HepG2 (cell line): ENCODE measurements around the gene NPHP1. TPM values are rescaled to one million over a fixed set of nuclear protein-coding genes. Genes with fewer than 3 reads are reported as not detected.

Source experiments
- ATAC-seq: fragments of 200-7000 bp; cut with Tn5 transposase; 3 replicates; pipeline ENCODE4 v1.9.1; 2020; ENCODE audit warnings: mild to moderate bottlenecking, moderate library complexity
- BruUV-seq: library from RNA; stranded (reverse); fragments of 400-500 nt; replicated peaks from 2 replicates; lab custom pipeline; 2021; lab: Mats Ljungman, UMichigan
- CTCF ChIA-PET: fragments of 300-600 bp; formaldehyde crosslinking; extraction: SDS; loops from one replicate; lab custom pipeline; 2021; ENCODE audit warnings: low total read pairs, inconsistent platforms, low intra/inter-chr PET ratio; lab: Yijun Ruan, JAX
- POLR2A ChIA-PET: fragments of 350-600 bp; sonication (Branson Sonifier 250); formaldehyde crosslinking; loops from one replicate; lab custom pipeline; 2020; ENCODE audit warnings: antibody characterized with exemption, inconsistent platforms; lab: Yijun Ruan, JAX
- DNase-seq: peaks from one replicate; pipeline ENCODE4 v3.0.0-alpha.2; 2015; ENCODE audit warnings: low spot score
- FAIRE-seq: peaks from 3 replicates; lab custom pipeline; 2011; peaks lifted over from hg19 to GRCh38; lab: Jason Lieb, UNC
- H2AFZ ChIP-seq: one replicate; pipeline ENCODE4 v1.6.1; 2011; ENCODE audit warnings: low read length, inconsistent platforms
- H3K27ac ChIP-seq: fragments of 300-600 bp; 3 replicates; pipeline ENCODE4 v1.8.0; 2011; ENCODE audit warnings: mixed run types, mild to moderate bottlenecking, mixed read lengths, low read length, inconsistent platforms; ENCODE audit not compliant: insufficient read depth; ENCODE audit errors: extremely low read length
- H3K27me3 ChIP-seq, 2 experiments: fragments of 200-600 bp in 1 of 2; 2 replicates in 1 of 2; 3 replicates in 1 of 2; pipeline versions ENCODE4 v1.6.0 to v1.8.0; 2011; ENCODE audit warnings: low read length in 2 of 2, mild to moderate bottlenecking in 2 of 2, moderate library complexity in 2 of 2, inconsistent platforms in 1 of 2; ENCODE audit not compliant: insufficient read depth in 2 of 2, control insufficient read depth in 1 of 2
- H3K36me3 ChIP-seq, 2 experiments: fragments of 200-600 bp in 1 of 2; replicated peaks in 1 of 2; 2 replicates in 1 of 2; 3 replicates in 1 of 2; pipeline versions ENCODE4 v1.5.1 to v1.8.0; 2011; ENCODE audit warnings: low read length in 2 of 2, inconsistent platforms in 1 of 2; ENCODE audit not compliant: insufficient read depth in 2 of 2, control insufficient read depth in 1 of 2
- H3K4me1 ChIP-seq: 2 replicates; pipeline ENCODE4 v1.5.1; 2012; ENCODE audit warnings: low read length, inconsistent platforms; ENCODE audit not compliant: insufficient read depth
- H3K4me2 ChIP-seq: 2 replicates; pipeline ENCODE4 v1.6.0; 2011; ENCODE audit warnings: low read depth, low read length, inconsistent platforms
- H3K4me3 ChIP-seq, 3 experiments: fragments of 200-600 bp in 1 of 3; sonication (generic), shearing (Covaris generic) in 1 of 3; replicated peaks in 1 of 3; 2 replicates each; pipeline ENCODE4 v1.5.1; 2011 to 2016; ENCODE audit warnings: low read length in 3 of 3, inconsistent platforms in 2 of 3, low read depth in 2 of 3, mild to moderate bottlenecking in 2 of 3, control low read depth in 1 of 3, mixed read lengths in 1 of 3; ENCODE audit not compliant: insufficient read depth in 1 of 3
- H3K79me2 ChIP-seq: one replicate; pipeline ENCODE4 v1.6.1; 2011; ENCODE audit warnings: low read length, inconsistent platforms; ENCODE audit not compliant: insufficient read depth
- H3K9ac ChIP-seq: 2 replicates; pipeline ENCODE4 v1.6.0; 2011; ENCODE audit warnings: mild to moderate bottlenecking, low read depth, low read length, inconsistent platforms; ENCODE audit not compliant: insufficient read depth
- H3K9me3 ChIP-seq: 2 replicates; pipeline ENCODE4 v1.5.1; 2012; ENCODE audit warnings: mild to moderate bottlenecking, low read length
- H4K20me1 ChIP-seq: 2 replicates; pipeline ENCODE4 v1.6.0; 2011; ENCODE audit warnings: inconsistent platforms, mild to moderate bottlenecking, low read length, moderate library complexity; ENCODE audit not compliant: insufficient read depth
- GFI1 ChIP-seq: sonication (generic); formaldehyde crosslinking; IDR thresholded peaks from 2 replicates; pipeline ENCODE4 v1.5.0; 2020; ENCODE audit warnings: missing genetic modification reagents, mild to moderate bottlenecking, borderline replicate concordance
- GZF1 ChIP-seq: sonication (generic); formaldehyde crosslinking; IDR thresholded peaks from 2 replicates; pipeline ENCODE4 v1.5.1; 2020; ENCODE audit warnings: mild to moderate bottlenecking, missing genetic modification reagents
- KLF15 ChIP-seq: sonication (generic); formaldehyde crosslinking; IDR thresholded peaks from 2 replicates; pipeline ENCODE4 v1.8.1; 2023; ENCODE audit warnings: borderline replicate concordance, mild to moderate bottlenecking, inconsistent platforms, missing genetic modification reagents, mixed read lengths
- NFE2 ChIP-seq: sonication (generic); formaldehyde crosslinking; IDR thresholded peaks from 2 replicates; pipeline ENCODE4 v1.4.0; 2020; ENCODE audit warnings: missing genetic modification reagents
- SALL1 ChIP-seq: sonication (generic); formaldehyde crosslinking; IDR thresholded peaks from 2 replicates; pipeline ENCODE4 v1.8.0; 2022; ENCODE audit warnings: mild to moderate bottlenecking, missing genetic modification reagents
- SPEN ChIP-seq: sonication (generic); formaldehyde crosslinking; IDR thresholded peaks from 2 replicates; pipeline ENCODE4 v1.5.1; 2020; ENCODE audit warnings: low read depth, mild to moderate bottlenecking, missing genetic modification reagents
- U2AF2 ChIP-seq: fragments of 200-400 bp; formaldehyde crosslinking; IDR thresholded peaks from 2 replicates; pipeline ENCODE4 v1.6.1; 2017; ENCODE audit warnings: low read depth, mild to moderate bottlenecking, low read length
- ZFP1 ChIP-seq: IDR thresholded peaks from 2 replicates; pipeline ENCODE4 v1.6.1; 2016
- ZFP82 ChIP-seq: sonication (generic); formaldehyde crosslinking; IDR thresholded peaks from 2 replicates; pipeline ENCODE4 v1.5.1; 2020; ENCODE audit warnings: mild to moderate bottlenecking, missing genetic modification reagents, borderline replicate concordance
- ZNF644 ChIP-seq: IDR thresholded peaks from 2 replicates; pipeline ENCODE4 v1.6.1; 2016; ENCODE audit warnings: low read depth
- ZNF772 ChIP-seq: sonication (generic); formaldehyde crosslinking; IDR thresholded peaks from 2 replicates; pipeline ENCODE4 v1.5.0; 2020; ENCODE audit warnings: mild to moderate bottlenecking, missing genetic modification reagents
- WGBS: methylation state at CpG from one replicate; pipeline ENCODE4 v1.1.6; 2017; ENCODE audit warnings: low lambda C conversion rate; 5-methylcytosine and 5-hydroxymethylcytosine counted together
- in situ Hi-C: cut with HindIII; loops from 2 replicates; pipeline ENCODE4 v1.10.0; 2017; ENCODE audit warnings: low pct_unique_long_range_greater_than_20kb; ENCODE audit not compliant: extremely low pct_ligation_motif_present
- intact Hi-C: fragments of 100-400 bp; cut with micrococcal nuclease; formaldehyde crosslinking; loops from one replicate; pipeline ENCODE4 v1.10.0; 2022; ENCODE audit not compliant: unreplicated experiment
- polyA plus RNA-seq, 8 experiments: library from polyadenylated mRNA; depleted of rRNA in 3 of 8; stranded (reverse) in 7 of 8; unstranded in 1 of 8; fragments of >200 nt; fragmentation: Illumina TruSeq in 4 of 8; extraction: Trizol in 4 of 8; gene quantifications; 2 replicates each; pipeline versions ENCODE4 v1.2.1 to v1.2.3, GENCODE V29; 2011 to 2016; ENCODE audit warnings: low read depth in 4 of 8, missing spikeins in 1 of 8, mixed read lengths in 1 of 8; ENCODE audit not compliant: insufficient read depth in 1 of 8
- total RNA-seq, 5 experiments: library from RNA; depleted of rRNA; stranded (reverse); fragments of >200 nt; fragmentation: Illumina TruSeq; extraction: Trizol; gene quantifications; 2 replicates each; pipeline ENCODE4 v1.2.3, GENCODE V29; 2016; ENCODE audit warnings: low read depth in 1 of 5
- TF ChIP-seq, protein P1 (sequence below): sonication (generic); formaldehyde crosslinking; conservative IDR thresholded peaks from 2 replicates; pipeline ENCODE4 v1.8.1; 2023; ENCODE audit warnings: missing genetic modification reagents
- TF ChIP-seq, protein P2 (sequence below): sonication (generic); formaldehyde crosslinking; IDR thresholded peaks from 2 replicates; pipeline ENCODE4 v1.4.0; 2020; ENCODE audit warnings: missing genetic modification reagents, borderline replicate concordance
- TF ChIP-seq, protein P3 (sequence below): sonication (generic); formaldehyde crosslinking; conservative IDR thresholded peaks from 2 replicates; pipeline ENCODE4 v1.4.0; 2020; ENCODE audit warnings: missing genetic modification reagents

The NPHP1 gene
- total and polyA plus RNA-seq, 2 of the 13 experiments (the other 11 are each of a cell fraction or from before 2014, with no cell fraction given): 2.7 to 4.8 TPM

DNA sequence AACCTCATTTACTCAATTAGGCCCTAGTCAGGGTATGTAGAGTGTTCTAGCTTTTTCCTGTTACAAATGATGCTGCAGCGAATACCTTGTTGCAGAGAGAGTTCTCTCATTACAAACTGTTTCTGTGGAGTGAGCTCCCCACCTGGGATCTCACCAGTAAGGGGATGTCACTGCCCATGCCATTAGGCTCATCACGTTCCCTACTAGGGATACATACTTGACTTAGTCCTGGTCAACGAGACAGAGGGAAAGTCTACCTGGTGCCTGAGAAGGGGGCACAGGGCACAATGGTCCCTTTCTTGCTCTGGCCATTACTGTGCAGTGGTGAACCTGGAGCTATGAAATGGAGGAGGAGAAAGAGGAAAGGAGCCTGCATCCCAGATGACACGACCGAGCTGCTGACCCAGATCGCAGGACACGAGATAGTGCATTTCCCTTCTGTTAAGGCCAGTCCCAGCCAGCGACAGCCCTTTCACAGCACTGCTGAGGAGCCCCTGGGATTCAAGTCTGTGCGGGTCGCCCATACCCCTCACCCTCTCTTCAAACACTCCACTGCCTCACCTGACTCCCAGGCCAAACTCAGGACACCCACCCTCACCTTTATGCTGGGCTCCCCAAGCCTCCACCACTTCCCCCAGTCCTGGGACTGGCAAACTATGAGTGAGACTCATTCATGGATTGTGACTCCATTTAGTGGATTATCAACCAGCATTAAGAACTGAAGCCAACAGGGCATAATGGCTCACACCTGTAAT is 105.2 kb downstream of the NPHP1 start (continued):
- no peak for TF ChIP-seq ZNF644 (CRISPR knock-in tag)
- TF ChIP-seq, protein P1, sequence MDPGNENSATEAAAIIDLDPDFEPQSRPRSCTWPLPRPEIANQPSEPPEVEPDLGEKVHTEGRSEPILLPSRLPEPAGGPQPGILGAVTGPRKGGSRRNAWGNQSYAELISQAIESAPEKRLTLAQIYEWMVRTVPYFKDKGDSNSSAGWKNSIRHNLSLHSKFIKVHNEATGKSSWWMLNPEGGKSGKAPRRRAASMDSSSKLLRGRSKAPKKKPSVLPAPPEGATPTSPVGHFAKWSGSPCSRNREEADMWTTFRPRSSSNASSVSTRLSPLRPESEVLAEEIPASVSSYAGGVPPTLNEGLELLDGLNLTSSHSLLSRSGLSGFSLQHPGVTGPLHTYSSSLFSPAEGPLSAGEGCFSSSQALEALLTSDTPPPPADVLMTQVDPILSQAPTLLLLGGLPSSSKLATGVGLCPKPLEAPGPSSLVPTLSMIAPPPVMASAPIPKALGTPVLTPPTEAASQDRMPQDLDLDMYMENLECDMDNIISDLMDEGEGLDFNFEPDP: no peak
- TF ChIP-seq ZFP82 (CRISPR knock-in tag): no peak
- TF ChIP-seq GZF1 (CRISPR knock-in tag): no peak
- TF ChIP-seq ZNF772: no peak
- no peak for TF ChIP-seq KLF15
- TF ChIP-seq SALL1 (CRISPR knock-in tag): no peak
- TF ChIP-seq GFI1: no peak

DNA sequence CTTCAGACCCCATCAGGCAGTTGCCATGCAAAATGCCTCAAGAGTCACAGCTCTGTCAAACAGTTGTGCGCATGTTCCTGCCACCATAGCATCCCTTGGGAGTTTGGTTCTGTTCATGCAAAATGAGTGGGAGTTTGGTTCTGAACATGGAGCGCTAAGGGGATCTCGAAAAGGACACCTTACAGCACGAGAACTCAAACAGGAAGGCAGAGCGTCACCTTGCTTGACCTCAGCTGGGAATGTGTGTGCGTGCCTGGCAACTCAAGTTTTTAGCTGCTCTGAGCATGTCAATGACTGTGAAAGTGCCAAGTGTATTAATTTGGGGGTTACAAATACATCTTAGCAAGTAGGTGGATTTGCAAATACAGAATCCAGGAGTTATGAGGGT is 105.8 kb downstream of the NPHP1 start:
- Histone ChIP-seq H3K9me3 (no peaks in the 10 kb centered on the region), H3K27ac (no peak overlapping the region), H3K9ac (no peak overlapping the region), H3K4me2 (no peak overlapping the region), H2AFZ (no peak overlapping the region), H3K36me3 (no peaks in the 10 kb centered on the region), H3K4me3 (no peak overlapping the region), H3K4me1 (peaks cover 34% of the 10 kb centered on the region), H4K20me1 (no peaks in the 10 kb centered on the region), H3K79me2 (no peaks in the 10 kb centered on the region), H3K27me3 (peaks cover 0 to 6% of the 10 kb centered on the region in 2 experiments; a peak in 2 of 5 replicates)
- ATAC-seq (no peak), DNase-seq (no peak), FAIRE-seq (peak; percentile 34)
- no TSS peak for BruUV-seq
- POLR2A ChIA-PET: no interaction called here
- TF ChIP-seq NFE2 (CRISPR knock-in tag): no peak
- TF ChIP-seq U2AF2: no peak
- no peak for TF ChIP-seq ZFP1
- TF ChIP-seq, protein P2, sequence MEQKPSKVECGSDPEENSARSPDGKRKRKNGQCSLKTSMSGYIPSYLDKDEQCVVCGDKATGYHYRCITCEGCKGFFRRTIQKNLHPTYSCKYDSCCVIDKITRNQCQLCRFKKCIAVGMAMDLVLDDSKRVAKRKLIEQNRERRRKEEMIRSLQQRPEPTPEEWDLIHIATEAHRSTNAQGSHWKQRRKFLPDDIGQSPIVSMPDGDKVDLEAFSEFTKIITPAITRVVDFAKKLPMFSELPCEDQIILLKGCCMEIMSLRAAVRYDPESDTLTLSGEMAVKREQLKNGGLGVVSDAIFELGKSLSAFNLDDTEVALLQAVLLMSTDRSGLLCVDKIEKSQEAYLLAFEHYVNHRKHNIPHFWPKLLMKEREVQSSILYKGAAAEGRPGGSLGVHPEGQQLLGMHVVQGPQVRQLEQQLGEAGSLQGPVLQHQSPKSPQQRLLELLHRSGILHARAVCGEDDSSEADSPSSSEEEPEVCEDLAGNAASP (CRISPR knock-in tag): peak; percentile 16; the same call in 1 of the 2 replicates
- TF ChIP-seq SPEN (CRISPR knock-in tag): no peak
- TF ChIP-seq, protein P3, sequence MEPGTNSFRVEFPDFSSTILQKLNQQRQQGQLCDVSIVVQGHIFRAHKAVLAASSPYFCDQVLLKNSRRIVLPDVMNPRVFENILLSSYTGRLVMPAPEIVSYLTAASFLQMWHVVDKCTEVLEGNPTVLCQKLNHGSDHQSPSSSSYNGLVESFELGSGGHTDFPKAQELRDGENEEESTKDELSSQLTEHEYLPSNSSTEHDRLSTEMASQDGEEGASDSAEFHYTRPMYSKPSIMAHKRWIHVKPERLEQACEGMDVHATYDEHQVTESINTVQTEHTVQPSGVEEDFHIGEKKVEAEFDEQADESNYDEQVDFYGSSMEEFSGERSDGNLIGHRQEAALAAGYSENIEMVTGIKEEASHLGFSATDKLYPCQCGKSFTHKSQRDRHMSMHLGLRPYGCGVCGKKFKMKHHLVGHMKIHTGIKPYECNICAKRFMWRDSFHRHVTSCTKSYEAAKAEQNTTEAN (CRISPR knock-in tag): no peak
- CTCF ChIA-PET: no interaction called here
- 68% methylated on average over 6 of the region's 6 CpGs for WGBS
- intact Hi-C loops (no loop called here), in situ Hi-C loops (no loop called here)
